HepG2 (cell line): Measurements from ENCODE around the gene ITGB1. TPM values are rescaled to one million over a fixed set of nuclear protein-coding genes. Genes with fewer than 3 reads are reported as not detected.

Experiments used
- ARID2 ChIP-seq: sonication (generic); formaldehyde crosslinking; IDR thresholded peaks from 2 replicates; pipeline ENCODE4 v1.8.1; 2022; ENCODE audit warnings: mild to moderate bottlenecking, missing genetic modification reagents, borderline replicate concordance
- ARID4A ChIP-seq: sonication (generic); formaldehyde crosslinking; IDR thresholded peaks from 2 replicates; pipeline ENCODE4 v1.5.0; 2020; ENCODE audit warnings: mild to moderate bottlenecking, missing genetic modification reagents, borderline replicate concordance
- BORCS8-MEF2B ChIP-seq: sonication (generic); formaldehyde crosslinking; IDR thresholded peaks from 2 replicates; pipeline ENCODE4 v1.8.0; 2022; ENCODE audit warnings: mild to moderate bottlenecking, missing genetic modification reagents
- CBX5 ChIP-seq: sonication (generic); formaldehyde crosslinking; IDR thresholded peaks from 2 replicates; pipeline ENCODE4 v1.4.0; 2020; ENCODE audit warnings: missing genetic modification reagents, borderline replicate concordance
- ELF1 ChIP-seq: sonication (generic); formaldehyde crosslinking; IDR thresholded peaks from 2 replicates; pipeline ENCODE4 v1.4.0; 2020; ENCODE audit warnings: missing genetic modification reagents
- FLYWCH1 ChIP-seq: sonication (generic); formaldehyde crosslinking; IDR thresholded peaks from 2 replicates; pipeline ENCODE4 v1.8.1; 2023; ENCODE audit warnings: mild to moderate bottlenecking, missing genetic modification reagents
- HNF4A ChIP-seq: sonication (generic); formaldehyde crosslinking; IDR thresholded peaks from 2 replicates; pipeline ENCODE4 v1.4.0; 2020; ENCODE audit warnings: missing genetic modification reagents
- HOXA7 ChIP-seq: sonication (generic); formaldehyde crosslinking; IDR thresholded peaks from 2 replicates; pipeline ENCODE4 v1.8.1; 2022; ENCODE audit warnings: mild to moderate bottlenecking, missing genetic modification reagents, moderate library complexity
- KDM2A ChIP-seq: sonication (generic); formaldehyde crosslinking; IDR thresholded peaks from 2 replicates; pipeline ENCODE4 v1.4.0; 2020; ENCODE audit warnings: low read depth, missing genetic modification reagents, borderline replicate concordance
- KLF16 ChIP-seq, 2 experiments: sonication (generic) in 1 of 2; formaldehyde crosslinking in 1 of 2; IDR thresholded peaks; 2 replicates each; pipeline versions ENCODE4 v1.6.1 to v1.8.0; 2016 to 2023; ENCODE audit warnings: missing genetic modification reagents in 2 of 2, missing compliant biosample characterization in 1 of 2
- MYPOP ChIP-seq: sonication (generic); formaldehyde crosslinking; IDR thresholded peaks from 2 replicates; pipeline ENCODE4 v1.8.1; 2023; ENCODE audit warnings: mild to moderate bottlenecking, moderate library complexity, missing genetic modification reagents
- MZF1 ChIP-seq: sonication (generic); formaldehyde crosslinking; IDR thresholded peaks from 2 replicates; pipeline ENCODE4 v1.8.1; 2023; ENCODE audit warnings: mild to moderate bottlenecking, missing genetic modification reagents, borderline replicate concordance
- POGZ ChIP-seq: sonication (generic); formaldehyde crosslinking; IDR thresholded peaks from 2 replicates; pipeline ENCODE4 v1.4.0; 2020; ENCODE audit warnings: mild to moderate bottlenecking, missing genetic modification reagents
- RNF2 ChIP-seq: fragments of 450-650 bp; conservative IDR thresholded peaks from 2 replicates; pipeline ENCODE4 v1.6.1; 2016; ENCODE audit warnings: low read depth
- SMC3 ChIP-seq: IDR thresholded peaks from 2 replicates; pipeline ENCODE4 v1.6.1; 2011; ENCODE audit warnings: low read length, improper control_type of control experiment
- SRF ChIP-seq: IDR thresholded peaks from 2 replicates; pipeline ENCODE4 v1.6.1; 2011; ENCODE audit warnings: mild to moderate bottlenecking, low read depth, low read length, moderate library complexity
- SSRP1 ChIP-seq: IDR thresholded peaks from 2 replicates; pipeline ENCODE4 v1.6.1; 2016; ENCODE audit warnings: control low read depth
- THAP11 ChIP-seq: IDR thresholded peaks from 2 replicates; pipeline ENCODE4 v1.6.1; 2016; ENCODE audit warnings: missing biosample characterization, missing genetic modification reagents
- XRCC5 ChIP-seq: fragments of 200-400 bp; formaldehyde crosslinking; optimal IDR thresholded peaks from 2 replicates; pipeline ENCODE3; 2017; ENCODE audit warnings: mild to moderate bottlenecking, low read length
- ZNF256 ChIP-seq: sonication (generic); formaldehyde crosslinking; conservative IDR thresholded peaks from 2 replicates; pipeline ENCODE4 v1.4.0; 2020; ENCODE audit warnings: missing genetic modification reagents
- ZNF441 ChIP-seq: sonication (generic); formaldehyde crosslinking; IDR thresholded peaks from 2 replicates; pipeline ENCODE4 v1.7.0; 2021; ENCODE audit warnings: missing genetic modification reagents, borderline replicate concordance
- ZNF468 ChIP-seq: sonication (generic); formaldehyde crosslinking; IDR thresholded peaks from 2 replicates; pipeline ENCODE4 v1.8.0; 2022; ENCODE audit warnings: mild to moderate bottlenecking, moderate library complexity, missing genetic modification reagents
- ZNF563 ChIP-seq: sonication (generic); formaldehyde crosslinking; IDR thresholded peaks from 2 replicates; pipeline ENCODE4 v1.8.0; 2022; ENCODE audit warnings: mild to moderate bottlenecking, moderate library complexity, missing genetic modification reagents
- ZNF605 ChIP-seq: sonication (generic); formaldehyde crosslinking; IDR thresholded peaks from 2 replicates; pipeline ENCODE4 v1.8.0; 2022; ENCODE audit warnings: mild to moderate bottlenecking, missing genetic modification reagents
- ZNF75D ChIP-seq: sonication (generic); formaldehyde crosslinking; IDR thresholded peaks from 2 replicates; pipeline ENCODE4 v1.8.1; 2023; ENCODE audit warnings: missing genetic modification reagents, mild to moderate bottlenecking, borderline replicate concordance
- ZNF768 ChIP-seq: sonication (generic); formaldehyde crosslinking; IDR thresholded peaks from 2 replicates; pipeline ENCODE4 v1.4.0; 2020; ENCODE audit warnings: missing genetic modification reagents
- ZNF772 ChIP-seq: sonication (generic); formaldehyde crosslinking; IDR thresholded peaks from 2 replicates; pipeline ENCODE4 v1.5.0; 2020; ENCODE audit warnings: mild to moderate bottlenecking, missing genetic modification reagents
- polyA plus RNA-seq, 8 experiments: library from polyadenylated mRNA; depleted of rRNA in 3 of 8; stranded (reverse) in 7 of 8; unstranded in 1 of 8; fragments of >200 nt; fragmentation: Illumina TruSeq in 4 of 8; extraction: Trizol in 4 of 8; gene quantifications; 2 replicates each; pipeline versions ENCODE4 v1.2.1 to v1.2.3, GENCODE V29; 2011 to 2016; ENCODE audit warnings: low read depth in 4 of 8, missing spikeins in 1 of 8, mixed read lengths in 1 of 8; ENCODE audit not compliant: insufficient read depth in 1 of 8
- total RNA-seq, 5 experiments: library from RNA; depleted of rRNA; stranded (reverse); fragments of >200 nt; fragmentation: Illumina TruSeq; extraction: Trizol; gene quantifications; 2 replicates each; pipeline ENCODE4 v1.2.3, GENCODE V29; 2016; ENCODE audit warnings: low read depth in 1 of 5

ITGB1 gene
- total and polyA plus RNA-seq, 2 of the 13 experiments (the other 11 are each of a cell fraction or from before 2014, with no cell fraction given): 190 to 204 TPM

DNA sequence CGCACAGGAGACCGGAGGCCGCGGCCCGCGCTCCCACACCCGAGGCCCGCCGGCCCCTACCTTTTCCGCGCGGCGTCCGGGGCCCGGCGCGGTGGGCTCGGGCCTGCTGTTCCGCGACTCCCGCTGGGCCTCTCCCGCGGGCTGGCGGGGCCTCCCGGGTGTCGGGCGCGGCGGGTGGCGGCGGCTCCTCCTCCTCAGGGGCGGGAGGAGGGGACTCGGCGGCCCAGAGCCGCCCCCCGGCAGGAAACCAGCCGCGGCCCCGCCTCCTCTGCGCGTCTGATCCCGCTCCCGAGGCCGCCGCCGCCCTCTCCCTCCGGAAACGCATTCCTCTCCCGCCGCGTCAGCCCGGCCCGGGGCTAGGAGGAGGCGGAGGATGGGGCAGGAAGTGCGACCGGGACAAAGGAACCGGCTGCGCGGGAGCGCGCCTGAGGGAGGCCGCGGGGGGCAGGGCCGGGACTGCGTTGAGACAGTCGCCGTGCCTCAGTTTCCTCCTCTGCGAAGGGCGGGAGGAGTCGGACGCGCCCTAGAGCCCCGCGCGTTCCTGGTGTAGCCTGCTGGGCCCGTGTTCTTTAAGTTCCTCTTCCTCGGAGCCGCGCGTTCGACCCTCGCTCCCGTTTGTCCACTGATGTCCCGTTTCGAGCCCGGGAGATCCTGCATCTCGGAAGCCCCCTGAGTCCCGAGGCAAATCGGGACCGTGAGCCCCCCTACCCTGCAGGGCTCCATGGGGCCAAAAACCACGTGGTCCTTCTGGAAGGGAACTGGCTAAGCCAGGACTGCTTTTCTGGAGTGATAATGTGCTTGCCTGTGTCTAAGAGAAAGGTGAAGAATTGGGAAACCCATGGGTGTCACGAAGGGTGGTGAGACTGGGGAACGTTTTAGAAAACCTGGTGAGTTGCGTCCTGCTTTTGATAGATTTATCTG, at the start of gene ITGB1 (continued):
- TF ChIP-seq MYPOP: 0 out of 2 replicates have a peak, but pooled peaks have one; percentile 31
- peak; percentile 68 for TF ChIP-seq CBX5 (CRISPR knock-in tag)
- peak; percentile 30; the same call in 1 of the 2 replicates for TF ChIP-seq ARID2
- TF ChIP-seq RNF2: no peak; the same call in 1 of the 2 replicates
- no peak for TF ChIP-seq SRF
- peak; percentile 21; the same call in 1 of the 2 replicates for TF ChIP-seq HNF4A (CRISPR knock-in tag)
- TF ChIP-seq MZF1 (CRISPR knock-in tag): no peak
- TF ChIP-seq ARID4A (CRISPR knock-in tag): peak; percentile 93; the same call in 1 of the 2 replicates
- peak; percentile 82 for TF ChIP-seq XRCC5
- TF ChIP-seq ZNF605 (CRISPR knock-in tag): peak; percentile 70; the same call in 1 of the 2 replicates
- no peak for TF ChIP-seq ZNF75D (CRISPR knock-in tag)
- peak; percentile 90 for TF ChIP-seq ELF1
- peak; percentile 44 for TF ChIP-seq ZNF563
- TF ChIP-seq BORCS8-MEF2B (CRISPR knock-in tag): peak; percentile 59; the same call in 1 of the 2 replicates
- no peak for TF ChIP-seq SSRP1 (CRISPR knock-in tag)
- TF ChIP-seq ZNF441: no peak; the same call in 1 of the 2 replicates
- no peak for TF ChIP-seq HOXA7 (CRISPR knock-in tag)
- peak in 1 of 2 experiments; percentile 76; a peak in 1 of 4 replicates for TF ChIP-seq KLF16 (CRISPR knock-in tag; IDR thresholded peaks at IDR 0.05)
- TF ChIP-seq ZNF768 (CRISPR knock-in tag): peak; percentile 66; the same call in 1 of the 2 replicates
- TF ChIP-seq ZNF468 (CRISPR knock-in tag): no peak
- TF ChIP-seq POGZ: peak; percentile 88
- TF ChIP-seq THAP11 (CRISPR knock-in tag): peak; percentile 83
- TF ChIP-seq ZNF256 (CRISPR knock-in tag): no peak
- peak; percentile 95 for TF ChIP-seq KDM2A (CRISPR knock-in tag)
- no peak for TF ChIP-seq FLYWCH1 (CRISPR knock-in tag)
- TF ChIP-seq ZNF772: peak; percentile 64
- TF ChIP-seq SMC3: no peak
